Body of pancreas (tissue), 4 donors: ENCODE measurements around the gene SLC1A7.

ENCODE experiments used
- CTCF ChIP-seq, 7 experiments: fragments of 450-650 bp in 4 of 7; fragments of 200-600 bp in 3 of 7; sonication (generic) in 3 of 7; IDR thresholded peaks; one replicate each; pipeline ENCODE4 v1.5.1; 2016 to 2019; ENCODE audit warnings: antibody characterized with exemption in 7 of 7
- POLR2A ChIP-seq, 3 donors: fragments of 450-650 bp; IDR thresholded peaks; one replicate each; pipeline ENCODE4 v1.6.1; 2016; ENCODE audit warnings: antibody characterized with exemption in 3 of 3, mild to moderate bottlenecking in 2 of 3

DNA sequence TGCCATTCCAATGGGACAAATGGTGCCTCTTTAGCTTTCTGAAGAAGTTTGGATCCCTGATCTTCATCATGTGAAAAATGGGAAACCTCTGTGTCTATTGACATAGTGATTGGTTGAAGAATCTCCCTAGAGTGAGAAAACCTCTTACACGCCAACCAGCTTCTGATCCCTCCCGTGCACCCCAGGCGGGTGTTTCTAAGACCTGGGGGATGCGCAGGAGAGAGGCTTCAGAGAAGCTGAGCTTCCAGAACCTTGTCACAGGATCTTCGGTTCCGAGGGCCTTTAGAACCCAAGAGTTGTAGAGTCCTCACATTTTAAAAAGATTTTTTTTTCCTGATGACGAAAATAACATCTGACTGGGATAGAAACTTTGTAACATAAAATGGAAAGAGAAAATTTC, 69.2 kb downstream of the SLC1A7 start:
- TF ChIP-seq CTCF (IDR thresholded peaks at IDR 0.05) = no peak
- TF ChIP-seq POLR2A (IDR thresholded peaks at IDR 0.05) = no peak
